HCT116 (cell line): ENCODE measurements around the gene SLC35E2B. TPM values are rescaled to one million over a fixed set of nuclear protein-coding genes. Genes with fewer than 3 reads are reported as not detected.

ENCODE experiments used
- ATAC-seq: fragments of 200-7000 bp; cut with Tn5 transposase; 2 replicates; pipeline ENCODE4 v1.9.1; 2020; ENCODE audit warnings: mild to moderate bottlenecking, moderate library complexity
- BruUV-seq: library from RNA; stranded (reverse); fragments of 400-500 nt; replicated peaks from 2 replicates; lab custom pipeline; 2021; lab: Mats Ljungman, UMichigan
- CTCF ChIA-PET: fragments of 300-600 bp; sonication (Branson Sonifier 250); formaldehyde crosslinking; loops from one replicate; lab custom pipeline; 2021; ENCODE audit warnings: antibody characterized with exemption; lab: Charles Lee
- POLR2A ChIA-PET: fragments of 300-600, 350-600 bp; sonication (Branson Sonifier 250); formaldehyde crosslinking; loops from one replicate; lab custom pipeline; 2021; ENCODE audit warnings: antibody characterized with exemption; lab: Charles Lee
- RAD21 ChIA-PET, 2 experiments: fragments of 300-600 bp; sonication (Branson Sonifier 250); formaldehyde crosslinking; loops; one replicate each; lab custom pipeline; 2023; ENCODE audit warnings: low total read pairs in 2 of 2; ENCODE audit not compliant: uncharacterized antibody in 2 of 2, unreplicated experiment in 2 of 2, low non-redundant PET in 1 of 2; lab: Charles Lee
- DNase-seq: peaks from one replicate; pipeline ENCODE4 v3.0.0-alpha.2; 2010; ENCODE audit warnings: low read depth, low spot score
- H2AFZ ChIP-seq: fragments of 200-600 bp; shearing (Covaris generic), sonication (generic); 2 replicates; pipeline ENCODE4 v1.6.1; 2017; ENCODE audit warnings: low read depth, mixed run types, mixed read lengths, antibody characterized with exemption, low read length; ENCODE audit not compliant: poor library complexity, severe bottlenecking
- H3K27ac ChIP-seq: 2 replicates; pipeline ENCODE4 v1.5.1; 2012; ENCODE audit warnings: low read depth, low read length
- H3K27me3 ChIP-seq: fragments of 200-600 bp; sonication (generic); 2 replicates; pipeline ENCODE4 v1.6.1; 2016; ENCODE audit warnings: mixed run types, low read length, mixed read lengths; ENCODE audit not compliant: insufficient read depth
- H3K36me3 ChIP-seq, 2 experiments: fragments of 200-500 bp in 1 of 2; fragments of 200-600 bp in 1 of 2; sonication (Bioruptor generic) in 1 of 2; sonication (generic) in 1 of 2; 2 replicates each; pipeline versions ENCODE4 v1.5.1 to v1.6.1; 2014 to 2016; ENCODE audit warnings: low read length in 2 of 2, inconsistent platforms in 1 of 2, mixed read lengths in 1 of 2, mixed run types in 1 of 2; ENCODE audit not compliant: insufficient read depth in 2 of 2, control insufficient read depth in 1 of 2
- H3K4me1 ChIP-seq, 2 experiments: fragments of 200-600 bp in 1 of 2; sonication (generic) in 1 of 2; 2 replicates each; pipeline versions ENCODE4 v1.5.1 to v1.6.1; 2012 to 2017; ENCODE audit warnings: low read length in 2 of 2, inconsistent platforms in 1 of 2, mild to moderate bottlenecking in 1 of 2, mixed read lengths in 1 of 2, mixed run types in 1 of 2, moderate library complexity in 1 of 2; ENCODE audit not compliant: insufficient read depth in 2 of 2, control insufficient read depth in 1 of 2
- H3K4me2 ChIP-seq: fragments of 200-600 bp; sonication (generic); 2 replicates; pipeline ENCODE4 v1.6.1; 2017; ENCODE audit warnings: mixed run types, low read length, mixed read lengths
- H3K4me3 ChIP-seq, 2 experiments: fragments of 200-600 bp in 1 of 2; sonication (generic) in 1 of 2; replicated peaks in 1 of 2; 2 replicates each; pipeline ENCODE4 v1.5.1; 2011 to 2016; ENCODE audit warnings: low read length in 2 of 2, control low read depth in 1 of 2, low read depth in 1 of 2, mild to moderate bottlenecking in 1 of 2, mixed read lengths in 1 of 2, mixed run types in 1 of 2
- H3K79me2 ChIP-seq: fragments of 200-600 bp; sonication (generic); 2 replicates; pipeline ENCODE4 v1.6.1; 2017; ENCODE audit warnings: mild to moderate bottlenecking, mixed run types, low read length, moderate library complexity, mixed read lengths; ENCODE audit not compliant: insufficient read depth
- H3K9ac ChIP-seq: fragments of 200-600 bp; sonication (generic); 2 replicates; pipeline ENCODE4 v1.6.1; 2016; ENCODE audit warnings: low read length, mixed read lengths
- H3K9me2 ChIP-seq: fragments of 200-600 bp; sonication (generic), shearing (Covaris generic); 2 replicates; pipeline ENCODE4 v1.6.1; 2017; ENCODE audit warnings: mixed run types, mild to moderate bottlenecking, moderate library complexity; ENCODE audit not compliant: insufficient read depth
- H3K9me3 ChIP-seq, 2 experiments: fragments of 200-500 bp in 1 of 2; fragments of 200-600 bp in 1 of 2; sonication (Bioruptor generic) in 1 of 2; sonication (generic) in 1 of 2; 2 replicates each; pipeline ENCODE4 v1.6.1; 2014 to 2017; ENCODE audit warnings: low read length in 2 of 2, mixed read lengths in 2 of 2, inconsistent platforms in 1 of 2, low read depth in 1 of 2, mild to moderate bottlenecking in 1 of 2, mixed run types in 1 of 2, moderate library complexity in 1 of 2; ENCODE audit not compliant: control insufficient read depth in 1 of 2, insufficient read depth in 1 of 2
- H4K20me1 ChIP-seq: fragments of 200-600 bp; sonication (generic), shearing (Covaris generic); 2 replicates; pipeline ENCODE4 v1.6.1; 2017; ENCODE audit warnings: mixed run types, mild to moderate bottlenecking, moderate library complexity; ENCODE audit not compliant: insufficient read depth
- CTCF ChIP-seq, 3 experiments: fragments of 200-600 bp in 1 of 3; sonication (generic) in 1 of 3; IDR thresholded peaks in 2 of 3; conservative IDR thresholded peaks in 1 of 3; 2 replicates each; pipeline ENCODE4 v1.5.1; 2012 to 2017; ENCODE audit warnings: low read depth in 2 of 3, low read length in 2 of 3, antibody characterized with exemption in 1 of 3, borderline replicate concordance in 1 of 3, control low read depth in 1 of 3, mild to moderate bottlenecking in 1 of 3, mixed read lengths in 1 of 3, mixed run types in 1 of 3, moderate library complexity in 1 of 3; ENCODE audit not compliant: insufficient read depth in 1 of 3
- POLR2A ChIP-seq: IDR thresholded peaks from 2 replicates; pipeline ENCODE4 v1.7.0; 2011; ENCODE audit warnings: borderline replicate concordance; ENCODE audit not compliant: insufficient read depth, insufficient read length; ENCODE audit errors: extremely low read depth
- intact Hi-C: fragments of 100-400 bp; cut with micrococcal nuclease; formaldehyde crosslinking; loops from 2 replicates; pipeline ENCODE4 v1.10.0; 2022
- total RNA-seq: library from RNA; stranded (reverse); gene quantifications from one replicate; pipeline ENCODE4 v1.2.1, GENCODE V29; 2021; ENCODE audit not compliant: unreplicated experiment
- TF ChIP-seq, protein P1 (sequence below): IDR thresholded peaks from 2 replicates; pipeline ENCODE4 v1.6.1; 2012

SLC35E2B gene
- total RNA-seq, 1 experiment from 2014 or later = 30.3 TPM

DNA sequence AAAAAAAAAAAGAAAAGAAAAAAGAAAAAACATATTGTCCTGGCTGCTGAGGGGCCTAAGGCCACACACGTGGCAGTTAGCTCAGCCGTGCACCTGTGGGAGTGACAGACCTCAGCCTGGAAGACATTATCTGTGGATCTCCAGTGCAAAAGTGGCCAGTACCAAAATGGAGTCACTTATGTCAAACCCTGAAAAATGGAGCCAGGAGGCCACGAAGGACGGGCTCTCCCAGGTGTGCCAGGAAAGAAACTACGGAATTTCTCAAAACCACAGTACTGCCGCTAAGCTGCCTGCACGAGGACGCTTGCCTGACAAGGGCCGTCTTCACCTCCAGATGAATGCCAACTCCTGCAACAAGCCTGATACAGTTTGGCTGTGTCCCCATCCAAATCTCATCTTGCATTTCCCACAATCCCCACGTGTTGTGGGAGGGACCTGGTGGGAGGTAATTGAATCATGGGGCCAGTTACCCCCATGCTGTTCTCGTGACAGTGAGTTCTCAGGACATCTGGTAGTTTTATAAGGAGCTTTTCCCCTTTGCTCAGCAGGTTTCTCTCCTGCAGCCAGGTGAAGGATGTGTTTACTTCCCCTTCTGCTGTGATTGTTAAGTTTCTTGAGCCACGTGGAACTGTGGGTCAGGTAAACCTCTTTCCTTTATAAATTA is 82.6 kb downstream of the SLC35E2B start:
- Histone ChIP-seq H3K9me2 (no peaks in the 10 kb centered on the region), H3K4me1 (peaks cover 3 to 11% of the 10 kb centered on the region in 2 experiments; a peak in 3 of 4 replicates), H3K36me3 (no peaks in the 10 kb centered on the region), H3K9ac (no peak overlapping the region), H3K4me3 (no peak overlapping the region), H2AFZ (no peak overlapping the region), H4K20me1 (0 out of 2 replicates have a peak, but pooled peaks cover 3% of the 10 kb centered on the region), H3K27me3 (no peaks in the 10 kb centered on the region), H3K9me3 (no peaks in the 10 kb centered on the region), H3K4me2 (no peak overlapping the region), H3K79me2 (peaks cover 9% of the 10 kb centered on the region; the same call in 1 of the 2 replicates), H3K27ac (no peak overlapping the region)
- ATAC-seq (no peak), DNase-seq (no peak)
- TF ChIP-seq CTCF (IDR thresholded peaks at IDR 0.05 in 2 of 3, conservative IDR thresholded peaks at IDR 0.05 in 1 of 3; ENCODE audit: borderline replicate concordance in 1 of 3, insufficient read depth in 1 of 3, low read depth in 2 of 3, low read length in 2 of 3) = no peak
- TF ChIP-seq, protein P1, sequence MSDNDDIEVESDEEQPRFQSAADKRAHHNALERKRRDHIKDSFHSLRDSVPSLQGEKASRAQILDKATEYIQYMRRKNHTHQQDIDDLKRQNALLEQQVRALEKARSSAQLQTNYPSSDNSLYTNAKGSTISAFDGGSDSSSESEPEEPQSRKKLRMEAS = no peak
- no peak for TF ChIP-seq POLR2A
- no TSS peak for BruUV-seq
- ChIA-PET CTCF (no interaction called here), POLR2A (no interaction called here), RAD21 (no interaction called here)
- intact Hi-C loops = loop anchor here (10.0 kb wide), 1 partner anchor 265 kb away; the partner anchor contains the start of gene DVL1

Other genes with a start within 250 kb of the SLC35E2B start
- 0.61 TPM for gene ATAD3C, start 243.1 kb downstream of the SLC35E2B start, total RNA-seq
- gene ATAD3B, start 221.0 kb downstream of the SLC35E2B start, total RNA-seq = 62.9 TPM
- 92.3 TPM for gene ATAD3A, start 180.6 kb downstream of the SLC35E2B start, total RNA-seq
- gene TMEM240, start 152.2 kb downstream of the SLC35E2B start, total RNA-seq = 2.3 TPM
- 134 TPM for gene SSU72, start 117.9 kb downstream of the SLC35E2B start, total RNA-seq
- gene FNDC10, start 92.7 kb downstream of the SLC35E2B start, total RNA-seq = 8.4 TPM
- 194 TPM for gene MIB2, start 77.3 kb downstream of the SLC35E2B start, total RNA-seq
- gene MMP23B, start 60.6 kb downstream of the SLC35E2B start, total RNA-seq = 8.7 TPM
- 31.5 TPM for gene CDK11B, start 33.8 kb downstream of the SLC35E2B start, total RNA-seq
- 61.0 TPM for gene CDK11A, start 31.6 kb upstream of the SLC35E2B start, total RNA-seq
- gene NADK, start 85.7 kb upstream of the SLC35E2B start, total RNA-seq = 93.4 TPM
- 371 TPM for gene GNB1, start 198.3 kb upstream of the SLC35E2B start, total RNA-seq
- gene CALML6, start 222.5 kb upstream of the SLC35E2B start, total RNA-seq = 2.3 TPM
- 27.5 TPM for gene TMEM52, start 226.5 kb upstream of the SLC35E2B start, total RNA-seq